ENCODE data around the gene ACADSB. TPM values are rescaled to one million over a fixed set of nuclear protein-coding genes. Genes with fewer than 3 reads are reported as not detected.

ACADSB gene
- total RNA-seq, 3 donors from 2014 or later: 34.8 to 48.9 (median 38.2) TPM

DNA sequence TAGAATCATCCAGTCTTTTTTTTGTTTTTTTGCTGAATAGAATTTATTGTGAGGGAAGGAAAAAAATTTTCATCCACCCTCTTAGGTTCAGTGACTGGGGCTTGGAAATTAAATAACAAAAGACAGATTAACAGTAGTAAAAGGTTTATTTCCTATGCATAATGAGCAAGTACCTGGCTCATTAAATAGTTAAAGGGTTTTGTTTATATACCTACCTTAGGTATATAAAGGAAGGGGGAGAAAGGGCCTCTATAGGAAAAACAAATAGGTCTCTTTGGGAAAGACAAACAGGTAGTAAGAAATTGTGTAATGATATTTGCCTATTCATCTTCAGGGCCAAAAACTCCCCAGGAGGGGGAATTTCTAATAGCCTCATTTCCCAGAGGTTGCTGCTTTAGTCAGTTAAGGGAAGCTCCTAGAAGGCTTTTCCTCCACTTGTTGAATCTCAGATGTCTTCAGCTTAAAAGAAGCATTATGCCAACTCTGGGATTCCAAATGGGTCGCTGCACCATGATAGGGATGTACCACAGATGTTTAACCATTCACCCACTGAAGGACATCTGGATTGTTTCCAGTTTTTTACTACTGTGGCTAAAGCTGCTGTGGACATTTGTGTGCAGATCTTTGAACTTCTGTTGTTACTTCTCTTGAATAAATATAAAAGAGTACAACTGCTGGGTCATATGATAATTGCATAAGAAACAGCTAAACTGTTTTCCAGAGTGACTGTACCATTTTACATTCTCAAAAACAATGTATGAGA is 11.3 kb downstream of the ACADSB start:
- H3K4me3 ChIP-seq: no peak overlapping the region
- peaks cover 13% of the 10 kb centered on the region for H3K4me1 ChIP-seq (ENCODE audit: low read depth)
- DNase-seq (no peak), ATAC-seq (peak; percentile 62)
- no peaks in the 10 kb centered on the region for H3K36me3 ChIP-seq (ENCODE audit: low read depth)
- TF ChIP-seq, protein P1, sequence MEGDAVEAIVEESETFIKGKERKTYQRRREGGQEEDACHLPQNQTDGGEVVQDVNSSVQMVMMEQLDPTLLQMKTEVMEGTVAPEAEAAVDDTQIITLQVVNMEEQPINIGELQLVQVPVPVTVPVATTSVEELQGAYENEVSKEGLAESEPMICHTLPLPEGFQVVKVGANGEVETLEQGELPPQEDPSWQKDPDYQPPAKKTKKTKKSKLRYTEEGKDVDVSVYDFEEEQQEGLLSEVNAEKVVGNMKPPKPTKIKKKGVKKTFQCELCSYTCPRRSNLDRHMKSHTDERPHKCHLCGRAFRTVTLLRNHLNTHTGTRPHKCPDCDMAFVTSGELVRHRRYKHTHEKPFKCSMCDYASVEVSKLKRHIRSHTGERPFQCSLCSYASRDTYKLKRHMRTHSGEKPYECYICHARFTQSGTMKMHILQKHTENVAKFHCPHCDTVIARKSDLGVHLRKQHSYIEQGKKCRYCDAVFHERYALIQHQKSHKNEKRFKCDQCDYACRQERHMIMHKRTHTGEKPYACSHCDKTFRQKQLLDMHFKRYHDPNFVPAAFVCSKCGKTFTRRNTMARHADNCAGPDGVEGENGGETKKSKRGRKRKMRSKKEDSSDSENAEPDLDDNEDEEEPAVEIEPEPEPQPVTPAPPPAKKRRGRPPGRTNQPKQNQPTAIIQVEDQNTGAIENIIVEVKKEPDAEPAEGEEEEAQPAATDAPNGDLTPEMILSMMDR (IDR thresholded peaks at IDR 0.05): no peak
- intact Hi-C loops (cut with DNase I, micrococcal nuclease): no loop called here
- no peaks in the 10 kb centered on the region for H3K9me3 ChIP-seq

DNA sequence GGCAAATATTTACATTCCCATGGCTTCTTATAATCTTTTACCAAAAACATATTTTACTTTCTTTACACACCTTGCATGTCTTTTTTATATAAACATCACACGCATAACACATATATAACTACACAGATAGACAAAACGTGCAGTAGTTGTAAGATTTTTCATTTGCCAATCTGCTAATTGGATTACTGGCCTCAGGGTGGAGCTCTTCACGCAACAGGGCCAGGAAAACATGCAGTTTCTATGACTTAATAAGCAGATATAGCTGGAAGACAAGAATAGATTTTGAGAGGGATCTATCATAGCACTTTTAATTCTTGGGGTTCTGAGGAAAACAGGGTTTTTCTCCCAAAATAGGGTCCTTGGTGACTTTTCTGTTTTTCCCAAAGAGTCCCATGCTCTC is 12.7 kb downstream of the ACADSB start:
- H3K36me3 ChIP-seq (ENCODE audit: low read depth): no peaks in the 10 kb centered on the region
- ATAC-seq (peak; percentile 55), DNase-seq (peak in 1 of 3 donors; percentile 20)
- H3K4me3 ChIP-seq: no peak overlapping the region
- H3K9me3 ChIP-seq: no peaks in the 10 kb centered on the region
- TF ChIP-seq, protein P1 (IDR thresholded peaks at IDR 0.05): peak; percentile 33
- H3K4me1 ChIP-seq (ENCODE audit: low read depth): peaks cover 13% of the 10 kb centered on the region
- intact Hi-C loops (cut with DNase I, micrococcal nuclease): no loop called here

DNA sequence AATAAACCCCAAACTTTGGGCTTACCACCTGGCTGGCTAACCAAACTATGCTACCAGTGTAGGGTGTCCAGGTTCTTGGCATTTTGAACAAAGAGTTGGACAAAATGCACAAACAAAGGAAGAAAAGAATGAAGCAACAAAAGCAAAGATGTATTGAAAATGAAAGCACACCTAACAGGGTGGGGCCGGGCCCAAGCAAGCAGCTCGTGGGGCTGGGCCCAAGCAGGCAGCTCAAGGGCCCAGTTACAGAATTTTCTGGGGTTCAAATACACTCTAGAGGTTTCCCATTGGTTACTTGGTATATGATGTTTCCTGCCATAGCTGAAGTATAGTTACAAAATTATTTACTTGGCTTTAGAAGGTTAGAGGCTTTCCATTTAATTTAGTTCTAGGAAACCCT is 15.7 kb downstream of the ACADSB start:
- peaks cover 13% of the 10 kb centered on the region for H3K4me1 ChIP-seq (ENCODE audit: low read depth)
- intact Hi-C loops (cut with DNase I, micrococcal nuclease): no loop called here
- no peaks in the 10 kb centered on the region for H3K36me3 ChIP-seq (ENCODE audit: low read depth)
- no peaks in the 10 kb centered on the region for H3K9me3 ChIP-seq
- no peak overlapping the region for H3K4me3 ChIP-seq
- no peak for ATAC-seq
- no peak for DNase-seq
- TF ChIP-seq, protein P1 (IDR thresholded peaks at IDR 0.05): no peak

DNA sequence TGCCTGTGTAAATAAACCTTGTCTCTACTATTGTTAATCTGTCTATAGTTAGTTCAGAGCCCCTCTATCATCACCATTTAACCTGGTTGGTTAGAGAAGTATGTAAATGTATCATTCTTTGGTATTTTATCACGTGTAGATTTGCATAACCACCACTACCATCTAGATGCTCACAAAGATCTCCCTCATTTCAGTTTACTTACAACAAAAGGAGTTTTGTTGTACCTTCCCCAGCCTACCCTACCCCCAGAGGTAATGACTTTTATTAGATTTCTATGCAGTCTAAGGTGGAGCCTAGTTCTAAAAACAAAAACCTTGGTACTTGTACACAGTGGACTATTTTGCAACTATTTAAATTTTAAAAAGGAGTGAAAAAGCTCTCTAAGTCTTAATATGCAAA is 17.5 kb downstream of the ACADSB start:
- Histone ChIP-seq H3K36me3 (ENCODE audit: low read depth) (no peaks in the 10 kb centered on the region), H3K4me3 (no peak overlapping the region), H3K4me1 (ENCODE audit: low read depth) (peaks cover 3% of the 10 kb centered on the region), H3K9me3 (no peaks in the 10 kb centered on the region)
- TF ChIP-seq, protein P1 (IDR thresholded peaks at IDR 0.05): no peak
- intact Hi-C loops (cut with DNase I, micrococcal nuclease): no loop called here
- no peak for DNase-seq
- no peak for ATAC-seq

DNA sequence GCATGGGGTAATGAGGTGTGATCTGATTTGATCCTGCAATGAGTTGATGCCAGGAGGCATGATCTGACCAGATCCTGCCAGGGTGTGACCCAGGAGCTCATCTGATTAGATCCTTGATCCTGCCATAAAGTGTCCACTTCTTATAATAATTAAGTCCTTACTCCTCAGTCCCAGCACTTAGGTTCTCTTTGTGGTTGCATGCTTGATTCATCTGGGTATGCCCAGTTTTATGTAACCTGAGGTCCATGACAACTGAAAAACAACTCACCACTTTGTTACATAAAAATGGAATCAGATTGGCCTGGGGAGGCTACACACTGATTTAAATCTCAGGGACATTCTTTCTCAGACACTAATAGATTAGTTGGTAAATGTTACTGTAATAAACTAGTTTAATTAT is 19.1 kb downstream of the ACADSB start:
- intact Hi-C loops (cut with DNase I, micrococcal nuclease): no loop called here
- no peaks in the 10 kb centered on the region for H3K9me3 ChIP-seq
- no peak for DNase-seq

More for the DNA sequence above, 19.1 kb downstream of the ACADSB start:
- Histone ChIP-seq H3K4me3 (no peak overlapping the region), H3K36me3 (ENCODE audit: low read depth) (no peaks in the 10 kb centered on the region), H3K4me1 (ENCODE audit: low read depth) (no peaks in the 10 kb centered on the region)
- TF ChIP-seq, protein P1 (IDR thresholded peaks at IDR 0.05): no peak
- ATAC-seq: no peak
